ENCODE data around the gene LATS2.

LATS2 gene

GRCh38 chr13:21100211-21100610, 38.8 kb upstream of the LATS2 start:
- DNase-seq (ENCODE audit: low read depth), result no peak
- no peak overlapping the region for H3K4me3 ChIP-seq (ENCODE audit: low read length)
- TF ChIP-seq, protein P1, sequence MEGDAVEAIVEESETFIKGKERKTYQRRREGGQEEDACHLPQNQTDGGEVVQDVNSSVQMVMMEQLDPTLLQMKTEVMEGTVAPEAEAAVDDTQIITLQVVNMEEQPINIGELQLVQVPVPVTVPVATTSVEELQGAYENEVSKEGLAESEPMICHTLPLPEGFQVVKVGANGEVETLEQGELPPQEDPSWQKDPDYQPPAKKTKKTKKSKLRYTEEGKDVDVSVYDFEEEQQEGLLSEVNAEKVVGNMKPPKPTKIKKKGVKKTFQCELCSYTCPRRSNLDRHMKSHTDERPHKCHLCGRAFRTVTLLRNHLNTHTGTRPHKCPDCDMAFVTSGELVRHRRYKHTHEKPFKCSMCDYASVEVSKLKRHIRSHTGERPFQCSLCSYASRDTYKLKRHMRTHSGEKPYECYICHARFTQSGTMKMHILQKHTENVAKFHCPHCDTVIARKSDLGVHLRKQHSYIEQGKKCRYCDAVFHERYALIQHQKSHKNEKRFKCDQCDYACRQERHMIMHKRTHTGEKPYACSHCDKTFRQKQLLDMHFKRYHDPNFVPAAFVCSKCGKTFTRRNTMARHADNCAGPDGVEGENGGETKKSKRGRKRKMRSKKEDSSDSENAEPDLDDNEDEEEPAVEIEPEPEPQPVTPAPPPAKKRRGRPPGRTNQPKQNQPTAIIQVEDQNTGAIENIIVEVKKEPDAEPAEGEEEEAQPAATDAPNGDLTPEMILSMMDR (conservative IDR thresholded peaks at IDR 0.05; ENCODE audit: low read length), result no peak

GRCh38 chr13:21095311-21095710, 33.9 kb upstream of the LATS2 start:
- DNase-seq (ENCODE audit: low read depth), result no peak
- TF ChIP-seq, protein P1 (conservative IDR thresholded peaks at IDR 0.05; ENCODE audit: low read length), result no peak
- no peak overlapping the region for H3K4me3 ChIP-seq (ENCODE audit: low read length)

GRCh38 chr13:21089830-21090229, 28.4 kb upstream of the LATS2 start:
- no peak for DNase-seq (ENCODE audit: low read depth)
- no peak overlapping the region for H3K4me3 ChIP-seq (ENCODE audit: low read length)
- TF ChIP-seq, protein P1 (conservative IDR thresholded peaks at IDR 0.05; ENCODE audit: low read length), result no peak

DNA sequence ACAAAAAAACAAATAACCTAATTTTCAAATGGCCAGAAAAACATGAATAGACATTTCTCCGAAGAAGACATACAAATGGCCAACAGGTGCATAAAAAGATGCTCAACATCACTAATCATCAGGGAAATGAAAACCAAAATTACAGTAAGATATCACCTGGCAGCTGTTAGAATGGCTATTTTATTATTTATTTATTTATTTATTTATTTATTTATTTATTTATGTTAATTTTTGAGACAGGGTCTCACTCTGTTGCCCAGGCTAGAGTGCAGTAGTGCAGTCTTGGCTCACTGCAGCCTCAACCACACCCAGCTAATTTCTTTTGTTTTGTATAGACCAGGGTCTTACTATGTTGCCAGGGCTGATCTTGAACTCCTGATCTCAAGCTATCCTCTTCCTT, 27.1 kb upstream of the LATS2 start:
- DNase-seq (ENCODE audit: low read depth), result no peak
- TF ChIP-seq, protein P1 (conservative IDR thresholded peaks at IDR 0.05; ENCODE audit: low read length), result no peak
- no peak overlapping the region for H3K4me3 ChIP-seq (ENCODE audit: low read length)

DNA sequence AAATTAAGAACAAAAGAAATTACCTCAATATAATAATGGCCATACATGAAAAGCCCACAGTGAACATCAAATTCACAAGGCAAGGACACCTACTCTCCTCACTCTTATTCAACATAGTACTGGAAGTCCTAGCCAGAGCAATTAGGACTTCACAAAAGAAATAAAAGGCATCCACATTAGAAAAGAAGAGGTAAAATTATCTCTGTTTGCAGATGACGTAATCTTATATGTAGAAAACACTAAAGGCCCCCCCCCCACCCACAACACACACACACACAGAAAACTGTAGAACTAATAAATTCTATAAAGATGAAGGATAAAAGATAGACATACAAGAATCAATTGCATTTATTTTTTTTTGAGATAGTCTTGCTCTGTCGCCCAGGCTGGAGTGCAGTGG, 25.5 kb upstream of the LATS2 start:
- TF ChIP-seq, protein P1 (conservative IDR thresholded peaks at IDR 0.05; ENCODE audit: low read length), result no peak
- DNase-seq (ENCODE audit: low read depth), result no peak

DNA sequence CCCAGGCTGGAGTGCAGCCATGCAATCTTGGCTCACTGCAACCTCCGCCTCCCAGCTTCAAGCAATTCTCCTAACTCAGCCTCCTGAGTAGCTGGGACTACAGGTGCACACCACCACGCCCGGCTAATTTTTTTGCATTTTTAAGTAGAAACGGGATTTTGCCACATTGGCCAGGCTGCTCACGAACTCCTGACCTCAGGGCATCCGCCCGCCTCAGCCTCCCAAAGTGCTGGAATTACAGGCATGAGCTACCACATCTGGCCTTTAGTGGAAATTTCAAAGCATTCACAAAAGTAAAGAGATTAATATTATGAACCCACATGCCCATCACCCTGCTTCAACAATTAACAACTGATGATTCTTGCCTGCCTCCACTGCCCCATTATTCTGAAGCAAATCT, 20.5 kb upstream of the LATS2 start:
- no peak for DNase-seq (ENCODE audit: low read depth)
- TF ChIP-seq, protein P1 (conservative IDR thresholded peaks at IDR 0.05; ENCODE audit: low read length), result no peak
- H3K4me3 ChIP-seq (ENCODE audit: low read length), result no peak overlapping the region

More for the DNA sequence above, 25.5 kb upstream of the LATS2 start:
- H3K4me3 ChIP-seq (ENCODE audit: low read length), result no peak overlapping the region

GRCh38 chr13:21080593-21080891, 19.2 kb upstream of the LATS2 start:
- DNase-seq (ENCODE audit: low read depth), result no peak
- H3K4me3 ChIP-seq (ENCODE audit: low read length), result peak overlapping the region; percentile 51
- TF ChIP-seq, protein P1 (conservative IDR thresholded peaks at IDR 0.05; ENCODE audit: low read length), result no peak
